Thyroid gland (tissue), 4 donors: ENCODE data around the gene AGBL1. TPM values are rescaled to one million over a fixed set of nuclear protein-coding genes. Genes with fewer than 3 reads are reported as not detected.

Source experiments
- DNase-seq, 2 donors: peaks; one replicate each; pipeline ENCODE4 v3.0.0-alpha.2; 2019
- H3K27ac ChIP-seq, 3 donors: fragments of 200-600 bp; sonication (generic); 1 replicate in 2 of 3; 2 replicates in 1 of 3; pipeline ENCODE4 v1.5.1; 2016 to 2019; ENCODE audit warnings: mild to moderate bottlenecking in 1 of 3, moderate library complexity in 1 of 3
- H3K27me3 ChIP-seq: fragments of 200-600 bp; sonication (generic); one replicate; pipeline ENCODE4 v1.5.1; 2019
- H3K36me3 ChIP-seq, 2 donors: fragments of 200-600 bp; sonication (generic); one replicate each; pipeline ENCODE4 v1.5.1; 2016 to 2019
- H3K4me1 ChIP-seq, 2 donors: fragments of 200-600 bp; sonication (generic); one replicate each; pipeline ENCODE4 v1.5.1; 2017 to 2019
- H3K4me3 ChIP-seq, 3 donors: fragments of 200-600 bp; sonication (generic); replicated peaks in 1 of 3; 1 replicate in 2 of 3; 2 replicates in 1 of 3; pipeline ENCODE4 v1.5.1; 2016; ENCODE audit warnings: mild to moderate bottlenecking in 1 of 3
- H3K9me3 ChIP-seq: fragments of 200-600 bp; sonication (generic); one replicate; pipeline ENCODE4 v1.5.1; 2017
- POLR2A ChIP-seq, 2 donors: fragments of 450-650 bp; IDR thresholded peaks; one replicate each; pipeline ENCODE4 v1.6.1; 2017; ENCODE audit warnings: antibody characterized with exemption in 2 of 2, mild to moderate bottlenecking in 2 of 2, moderate library complexity in 1 of 2
- WGBS, 2 donors: methylation state at CpG; one replicate each; pipeline ENCODE4 v1.1.5; 2017; 5-methylcytosine and 5-hydroxymethylcytosine counted together
- intact Hi-C: fragments of 100-400 bp; cut with DNase I; formaldehyde crosslinking; loops from one replicate; pipeline ENCODE4 v1.15.1; 2023
- total RNA-seq, 4 donors: library from RNA; depleted of rRNA; stranded (reverse); fragments of >200 nt; gene quantifications; one replicate each; pipeline ENCODE4 v1.2.3, GENCODE V29; 2016
- TF ChIP-seq, protein P1 (sequence below), 6 experiments: fragments of 200-600 bp in 3 of 6; fragments of 450-650 bp in 3 of 6; sonication (generic) in 3 of 6; IDR thresholded peaks; one replicate each; pipeline ENCODE4 v1.5.1; 2016 to 2019; ENCODE audit warnings: antibody characterized with exemption in 6 of 6, mild to moderate bottlenecking in 2 of 6, inconsistent platforms in 1 of 6, moderate library complexity in 1 of 6

AGBL1 gene
- total RNA-seq, 4 donors from 2014 or later, result not detected

DNA sequence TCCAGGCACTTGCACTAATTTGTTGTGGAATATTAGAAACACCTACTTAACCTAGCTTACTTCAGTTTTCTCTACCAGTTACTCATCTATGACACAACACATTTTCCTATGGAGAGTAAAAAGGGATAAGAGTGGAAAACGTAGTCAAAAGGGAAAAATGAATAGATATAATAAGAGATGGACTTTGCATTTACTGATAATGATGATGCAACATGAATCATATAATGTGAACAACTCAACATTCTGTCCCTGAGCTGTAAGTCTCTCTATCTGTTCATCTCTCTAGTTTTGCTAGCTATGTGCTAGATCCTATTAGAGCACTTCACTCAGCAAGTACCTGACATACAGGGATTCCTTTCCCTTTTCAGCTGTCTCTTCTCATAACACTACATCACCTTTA is 627.1 kb downstream of the AGBL1 start:
- intact Hi-C loops, result no loop called here
- Histone ChIP-seq H3K9me3 (no peaks in the 10 kb centered on the region), H3K4me1 (no peaks in the 10 kb centered on the region), H3K27me3 (no peaks in the 10 kb centered on the region), H3K36me3 (no peaks in the 10 kb centered on the region), H3K4me3 (no peak overlapping the region), H3K27ac (no peak overlapping the region)
- DNase-seq, result no peak
- TF ChIP-seq POLR2A (IDR thresholded peaks at IDR 0.05), result no peak
- TF ChIP-seq, protein P1, sequence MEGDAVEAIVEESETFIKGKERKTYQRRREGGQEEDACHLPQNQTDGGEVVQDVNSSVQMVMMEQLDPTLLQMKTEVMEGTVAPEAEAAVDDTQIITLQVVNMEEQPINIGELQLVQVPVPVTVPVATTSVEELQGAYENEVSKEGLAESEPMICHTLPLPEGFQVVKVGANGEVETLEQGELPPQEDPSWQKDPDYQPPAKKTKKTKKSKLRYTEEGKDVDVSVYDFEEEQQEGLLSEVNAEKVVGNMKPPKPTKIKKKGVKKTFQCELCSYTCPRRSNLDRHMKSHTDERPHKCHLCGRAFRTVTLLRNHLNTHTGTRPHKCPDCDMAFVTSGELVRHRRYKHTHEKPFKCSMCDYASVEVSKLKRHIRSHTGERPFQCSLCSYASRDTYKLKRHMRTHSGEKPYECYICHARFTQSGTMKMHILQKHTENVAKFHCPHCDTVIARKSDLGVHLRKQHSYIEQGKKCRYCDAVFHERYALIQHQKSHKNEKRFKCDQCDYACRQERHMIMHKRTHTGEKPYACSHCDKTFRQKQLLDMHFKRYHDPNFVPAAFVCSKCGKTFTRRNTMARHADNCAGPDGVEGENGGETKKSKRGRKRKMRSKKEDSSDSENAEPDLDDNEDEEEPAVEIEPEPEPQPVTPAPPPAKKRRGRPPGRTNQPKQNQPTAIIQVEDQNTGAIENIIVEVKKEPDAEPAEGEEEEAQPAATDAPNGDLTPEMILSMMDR (IDR thresholded peaks at IDR 0.05), result no peak
- 78 to 83% methylated on average over 1 of the region's 1 CpG for WGBS, 2 donors

- DNase-seq, result no peak
- no peaks in the 10 kb centered on the region for H3K27me3 ChIP-seq
- TF ChIP-seq POLR2A (IDR thresholded peaks at IDR 0.05), result no peak
- TF ChIP-seq, protein P1 (IDR thresholded peaks at IDR 0.05), result no peak
- no peaks in the 10 kb centered on the region for H3K9me3 ChIP-seq
- H3K27ac ChIP-seq, result no peak overlapping the region
- H3K4me1 ChIP-seq, result no peaks in the 10 kb centered on the region
- 94 to 96% methylated on average over 1 of the region's 1 CpG for WGBS, 2 donors
- H3K36me3 ChIP-seq, result no peaks in the 10 kb centered on the region
- no peak overlapping the region for H3K4me3 ChIP-seq
- intact Hi-C loops, result no loop called here
Observed at GRCh38 chr15:86711476-86711875, 631.8 kb downstream of the AGBL1 start.

DNA sequence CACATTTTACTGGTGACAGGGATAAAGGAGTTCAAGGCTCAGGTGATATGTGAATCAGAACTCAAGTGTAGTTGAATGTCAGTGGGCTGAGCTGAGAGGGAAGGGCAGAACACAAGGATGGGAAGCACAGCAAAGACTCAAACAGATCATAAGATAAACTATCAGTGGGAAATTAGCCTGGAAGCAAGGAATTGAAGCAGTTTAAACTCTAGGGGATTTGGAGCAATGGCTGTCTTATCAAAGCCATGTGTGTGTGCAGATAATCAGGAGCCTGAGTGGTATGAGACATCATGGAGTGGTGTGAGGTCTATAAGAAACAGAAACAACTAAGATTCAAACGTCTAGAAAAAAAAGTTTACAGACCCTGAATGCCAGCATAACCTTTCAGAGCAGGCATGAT is 634.6 kb downstream of the AGBL1 start:
- Histone ChIP-seq H3K27me3 (no peaks in the 10 kb centered on the region), H3K4me3 (no peak overlapping the region), H3K9me3 (no peaks in the 10 kb centered on the region), H3K36me3 (no peaks in the 10 kb centered on the region), H3K4me1 (peaks cover 0 to 7% of the 10 kb centered on the region in 2 donors), H3K27ac (no peak overlapping the region)
- intact Hi-C loops, result no loop called here
- DNase-seq, result no peak
- 9 to 16% methylated on average over 1 of the region's 1 CpG for WGBS, 2 donors
- TF ChIP-seq, protein P1 (IDR thresholded peaks at IDR 0.05), result no peak
- TF ChIP-seq POLR2A (IDR thresholded peaks at IDR 0.05), result no peak

GRCh38 chr15:86725628-86726027 is 646.0 kb downstream of the AGBL1 start:
- Histone ChIP-seq H3K27ac (no peak overlapping the region), H3K4me1 (no peaks in the 10 kb centered on the region), H3K27me3 (no peaks in the 10 kb centered on the region), H3K36me3 (no peaks in the 10 kb centered on the region), H3K9me3 (no peaks in the 10 kb centered on the region), H3K4me3 (no peak overlapping the region)
- TF ChIP-seq POLR2A (IDR thresholded peaks at IDR 0.05), result no peak
- TF ChIP-seq, protein P1 (IDR thresholded peaks at IDR 0.05), result no peak
- DNase-seq, result no peak
- intact Hi-C loops, result no loop called here

- 82 to 93% methylated on average over 5 of the region's 5 CpGs for WGBS, 2 donors
- TF ChIP-seq, protein P1 (IDR thresholded peaks at IDR 0.05), result no peak
- no peak for TF ChIP-seq POLR2A (IDR thresholded peaks at IDR 0.05)
- intact Hi-C loops, result no loop called here
Observed at GRCh38 chr15:86735247-86736040, 655.8 kb downstream of the AGBL1 start.

More at GRCh38 chr15:86735247-86736040, 655.8 kb downstream of the AGBL1 start:
- no peaks in the 10 kb centered on the region for H3K27me3 ChIP-seq
- DNase-seq, result no peak
- H3K4me3 ChIP-seq, result no peak overlapping the region
- no peaks in the 10 kb centered on the region for H3K36me3 ChIP-seq
- H3K27ac ChIP-seq, result no peak overlapping the region
- no peaks in the 10 kb centered on the region for H3K4me1 ChIP-seq
- H3K9me3 ChIP-seq, result no peaks in the 10 kb centered on the region
